A172 (cell line): ENCODE results near the gene TPM2. TPM values are rescaled to one million over a fixed set of nuclear protein-coding genes. Genes with fewer than 3 reads are reported as not detected.
A peak's percentile ranks its signal among the peaks of the same experiment; 100 is the strongest.

Experiments used
- DNase-seq: peaks from one replicate; pipeline ENCODE4 v3.0.0-alpha.2; 2015; ENCODE audit warnings: low spot score
- total RNA-seq: library from RNA; depleted of rRNA; stranded (reverse); fragments of >200 nt; shearing (Covaris generic); gene quantifications from 2 replicates; pipeline ENCODE4 v1.2.3, GENCODE V29; 2014

Gene TPM2
- total RNA-seq, 1 experiment from 2014 or later, result 447 TPM

DNA sequence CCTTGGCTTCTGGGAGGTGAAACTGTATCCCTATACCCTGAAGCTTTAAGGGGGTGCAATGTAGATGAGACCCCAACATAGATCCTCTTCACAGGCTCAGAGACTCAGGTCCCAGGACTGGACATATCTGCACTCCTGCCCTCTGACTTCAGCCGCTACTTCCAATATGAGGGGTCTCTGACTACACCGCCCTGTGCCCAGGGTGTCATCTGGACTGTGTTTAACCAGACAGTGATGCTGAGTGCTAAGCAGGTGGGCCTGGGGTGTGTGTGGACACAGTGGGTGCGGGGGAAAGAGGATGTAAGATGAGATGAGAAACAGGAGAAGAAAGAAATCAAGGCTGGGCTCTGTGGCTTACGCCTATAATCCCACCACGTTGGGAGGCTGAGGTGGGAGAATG lies 10.6 kb downstream of the TPM2 start:
- DNase-seq, result no peak

DNA sequence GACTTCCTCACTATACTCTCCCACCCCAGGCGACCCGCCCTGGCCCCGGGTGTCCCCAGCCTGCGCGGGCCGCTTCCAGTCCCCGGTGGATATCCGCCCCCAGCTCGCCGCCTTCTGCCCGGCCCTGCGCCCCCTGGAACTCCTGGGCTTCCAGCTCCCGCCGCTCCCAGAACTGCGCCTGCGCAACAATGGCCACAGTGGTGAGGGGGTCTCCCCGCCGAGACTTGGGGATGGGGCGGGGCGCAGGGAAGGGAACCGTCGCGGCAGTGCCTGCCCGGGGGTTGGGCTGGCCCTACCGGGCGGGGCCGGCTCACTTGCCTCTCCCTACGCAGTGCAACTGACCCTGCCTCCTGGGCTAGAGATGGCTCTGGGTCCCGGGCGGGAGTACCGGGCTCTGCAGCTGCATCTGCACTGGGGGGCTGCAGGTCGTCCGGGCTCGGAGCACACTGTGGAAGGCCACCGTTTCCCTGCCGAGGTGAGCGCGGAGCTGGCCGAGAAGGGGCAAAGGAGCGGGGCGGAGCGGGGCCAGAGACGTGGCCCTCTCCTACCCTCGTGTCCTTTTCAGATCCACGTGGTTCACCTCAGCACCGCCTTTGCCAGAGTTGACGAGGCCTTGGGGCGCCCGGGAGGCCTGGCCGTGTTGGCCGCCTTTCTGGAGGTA lies 13.9 kb downstream of the TPM2 start:
- DNase-seq, result no peak

DNA sequence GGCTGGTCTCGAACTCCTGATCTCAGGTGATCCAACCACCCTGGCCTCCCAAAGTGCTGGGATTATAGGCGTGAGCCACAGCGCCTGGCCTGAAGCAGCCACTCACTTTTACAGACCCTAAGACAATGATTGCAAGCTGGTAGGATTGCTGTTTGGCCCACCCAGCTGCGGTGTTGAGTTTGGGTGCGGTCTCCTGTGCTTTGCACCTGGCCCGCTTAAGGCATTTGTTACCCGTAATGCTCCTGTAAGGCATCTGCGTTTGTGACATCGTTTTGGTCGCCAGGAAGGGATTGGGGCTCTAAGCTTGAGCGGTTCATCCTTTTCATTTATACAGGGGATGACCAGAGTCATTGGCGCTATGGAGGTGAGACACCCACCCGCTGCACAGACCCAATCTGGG lies 14.5 kb downstream of the TPM2 start:
- no peak for DNase-seq

DNA sequence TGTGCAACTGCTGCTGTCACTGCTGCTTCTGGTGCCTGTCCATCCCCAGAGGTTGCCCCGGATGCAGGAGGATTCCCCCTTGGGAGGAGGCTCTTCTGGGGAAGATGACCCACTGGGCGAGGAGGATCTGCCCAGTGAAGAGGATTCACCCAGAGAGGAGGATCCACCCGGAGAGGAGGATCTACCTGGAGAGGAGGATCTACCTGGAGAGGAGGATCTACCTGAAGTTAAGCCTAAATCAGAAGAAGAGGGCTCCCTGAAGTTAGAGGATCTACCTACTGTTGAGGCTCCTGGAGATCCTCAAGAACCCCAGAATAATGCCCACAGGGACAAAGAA lies 15.7 kb downstream of the TPM2 start:
- no peak for DNase-seq

DNA sequence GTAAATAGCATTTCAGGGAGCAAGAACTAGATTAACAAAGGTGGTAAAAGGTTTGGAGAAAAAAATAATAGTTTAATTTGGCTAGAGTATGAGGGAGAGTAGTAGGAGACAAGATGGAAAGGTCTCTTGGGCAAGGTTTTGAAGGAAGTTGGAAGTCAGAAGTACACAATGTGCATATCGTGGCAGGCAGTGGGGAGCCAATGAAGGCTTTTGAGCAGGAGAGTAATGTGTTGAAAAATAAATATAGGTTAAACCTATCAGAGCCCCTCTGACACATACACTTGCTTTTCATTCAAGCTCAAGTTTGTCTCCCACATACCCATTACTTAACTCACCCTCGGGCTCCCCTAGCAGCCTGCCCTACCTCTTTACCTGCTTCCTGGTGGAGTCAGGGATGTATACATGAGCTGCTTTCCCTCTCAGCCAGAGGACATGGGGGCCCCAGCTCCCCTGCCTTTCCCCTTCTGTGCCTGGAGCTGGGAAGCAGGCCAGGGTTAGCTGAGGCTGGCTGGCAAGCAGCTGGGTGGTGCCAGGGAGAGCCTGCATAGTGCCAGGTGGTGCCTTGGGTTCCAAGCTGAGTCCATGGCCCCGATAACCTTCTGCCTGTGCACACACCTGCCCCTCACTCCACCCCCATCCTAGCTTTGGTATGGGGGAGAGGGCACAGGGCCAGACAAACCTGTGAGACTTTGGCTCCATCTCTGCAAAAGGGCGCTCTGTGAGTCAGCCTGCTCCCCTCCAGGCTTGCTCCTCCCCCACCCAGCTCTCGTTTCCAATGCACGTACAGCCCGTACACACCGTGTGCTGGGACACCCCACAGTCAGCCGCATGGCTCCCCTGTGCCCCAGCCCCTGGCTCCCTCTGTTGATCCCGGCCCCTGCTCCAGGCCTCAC lies 16.3 kb downstream of the TPM2 start, which contains the start of gene CA9:
CA9 (plus strand) TSS at position 797 of the 893 bp plus-strand sequence; CDS start at position 829, 32 bp downstream.
- no peak for DNase-seq

DNA sequence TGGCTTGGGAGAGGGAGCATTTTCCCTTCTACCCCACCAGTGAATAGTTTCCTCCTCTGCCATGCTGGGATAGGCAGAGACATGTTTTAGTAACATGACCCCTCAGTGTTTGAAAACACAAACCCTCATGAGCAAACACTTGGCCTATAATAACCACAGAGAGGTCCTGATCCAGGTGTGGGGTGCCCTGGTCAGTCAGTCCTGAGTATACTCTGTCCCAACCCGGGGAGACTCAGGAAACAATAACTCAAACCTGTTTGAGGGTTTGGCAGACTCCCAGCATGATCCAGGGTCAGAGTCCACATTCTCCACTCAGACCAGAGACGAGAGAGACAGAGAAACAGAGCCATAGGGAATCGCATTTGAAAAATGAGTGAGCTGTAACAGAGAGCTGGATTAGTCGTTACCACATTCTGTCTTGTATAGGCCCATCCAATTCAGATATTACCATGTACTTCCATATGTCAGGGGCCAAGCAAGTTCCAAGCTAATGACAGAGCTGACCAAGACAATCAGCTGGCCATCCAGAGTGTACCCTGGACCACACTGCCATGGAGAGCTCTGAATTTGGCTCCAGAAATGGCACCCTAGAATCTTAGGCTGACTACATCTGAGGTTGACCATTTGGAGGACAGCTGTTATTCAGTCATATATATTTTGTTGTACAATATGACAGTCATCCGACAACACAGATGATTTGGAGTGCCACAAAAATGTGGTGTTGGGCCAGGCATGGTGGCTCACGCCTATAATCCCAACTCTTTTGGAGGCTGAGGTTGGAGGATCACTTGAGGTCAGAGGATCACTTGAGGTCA lies 20.2 kb downstream of the TPM2 start:
- peak; percentile 69 for DNase-seq

DNA sequence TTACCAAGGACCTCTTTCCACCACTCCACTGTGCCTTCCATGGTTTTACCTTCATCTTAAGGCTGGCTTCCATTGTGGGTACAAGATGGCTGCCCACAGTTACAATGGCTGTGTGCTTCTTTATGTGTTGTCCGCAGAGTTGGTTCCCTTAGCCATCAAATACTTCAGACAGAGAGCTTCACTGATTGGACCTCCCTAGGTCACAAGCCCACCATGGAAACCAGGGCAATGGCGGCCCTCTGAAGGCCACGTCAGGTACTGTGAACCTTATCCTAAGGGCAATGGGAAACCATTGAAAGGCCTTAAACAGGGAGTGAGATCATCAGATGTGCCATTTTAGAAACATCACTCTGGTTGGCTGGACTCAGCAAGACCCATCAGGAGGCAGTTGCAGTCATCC lies 21.8 kb downstream of the TPM2 start:
- DNase-seq, result no peak

DNA sequence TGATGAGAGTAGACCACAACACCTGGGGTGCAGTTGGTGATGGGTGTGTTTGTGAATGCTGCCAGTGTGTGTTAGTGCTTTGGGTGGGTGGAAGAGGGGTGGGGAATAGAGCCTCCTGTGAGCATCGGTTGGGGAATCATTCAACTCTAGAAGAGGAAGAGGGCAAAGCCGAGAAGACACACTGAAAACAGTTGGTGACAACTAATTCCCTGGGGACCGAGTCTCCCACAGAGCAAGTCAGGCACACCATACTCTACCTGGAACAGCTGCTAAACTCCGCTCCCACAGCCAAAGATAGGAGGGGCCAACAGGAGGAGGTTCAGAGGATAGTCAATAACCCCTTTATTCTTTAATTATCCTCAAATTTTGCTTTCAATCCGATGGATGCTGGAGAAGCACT lies 23.2 kb downstream of the TPM2 start:
- DNase-seq, result no peak

DNA sequence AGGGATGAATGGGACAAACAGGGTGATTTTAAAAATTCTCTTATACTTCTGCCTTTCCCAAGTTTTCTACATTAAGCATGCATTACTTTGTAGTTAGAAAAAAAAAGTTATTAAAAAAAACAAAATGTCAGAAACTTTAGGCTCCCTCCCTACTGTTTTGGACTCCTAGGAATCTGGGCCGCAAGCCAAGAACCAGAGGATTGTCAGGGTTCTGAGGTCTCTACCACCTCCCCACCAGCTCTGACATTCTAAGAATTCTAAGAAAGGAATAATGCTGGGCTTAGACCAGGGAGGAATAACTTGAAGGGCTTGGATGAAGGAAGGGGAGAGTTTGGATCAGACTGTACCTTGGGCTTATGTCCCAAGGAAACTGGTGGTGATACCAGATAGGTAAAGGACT lies 23.7 kb downstream of the TPM2 start:
- DNase-seq, result no peak

DNA sequence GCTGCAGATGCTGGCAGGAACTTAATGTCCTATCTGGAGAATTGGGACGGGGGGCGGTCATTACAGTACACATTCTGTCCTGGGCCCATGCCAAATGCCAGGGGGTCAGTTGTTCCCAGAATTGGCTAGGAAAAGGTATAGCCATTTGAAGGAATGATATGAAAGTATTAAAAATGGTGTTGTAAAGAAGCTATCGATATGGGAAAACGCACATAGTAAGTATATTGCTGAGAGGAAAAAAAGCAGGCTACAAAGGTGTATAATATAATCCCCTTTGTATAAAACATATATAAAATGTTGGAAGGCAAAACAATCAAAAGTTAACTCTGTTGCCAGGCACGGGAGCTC lies 24.3 kb downstream of the TPM2 start:
- DNase-seq, result no peak

DNA sequence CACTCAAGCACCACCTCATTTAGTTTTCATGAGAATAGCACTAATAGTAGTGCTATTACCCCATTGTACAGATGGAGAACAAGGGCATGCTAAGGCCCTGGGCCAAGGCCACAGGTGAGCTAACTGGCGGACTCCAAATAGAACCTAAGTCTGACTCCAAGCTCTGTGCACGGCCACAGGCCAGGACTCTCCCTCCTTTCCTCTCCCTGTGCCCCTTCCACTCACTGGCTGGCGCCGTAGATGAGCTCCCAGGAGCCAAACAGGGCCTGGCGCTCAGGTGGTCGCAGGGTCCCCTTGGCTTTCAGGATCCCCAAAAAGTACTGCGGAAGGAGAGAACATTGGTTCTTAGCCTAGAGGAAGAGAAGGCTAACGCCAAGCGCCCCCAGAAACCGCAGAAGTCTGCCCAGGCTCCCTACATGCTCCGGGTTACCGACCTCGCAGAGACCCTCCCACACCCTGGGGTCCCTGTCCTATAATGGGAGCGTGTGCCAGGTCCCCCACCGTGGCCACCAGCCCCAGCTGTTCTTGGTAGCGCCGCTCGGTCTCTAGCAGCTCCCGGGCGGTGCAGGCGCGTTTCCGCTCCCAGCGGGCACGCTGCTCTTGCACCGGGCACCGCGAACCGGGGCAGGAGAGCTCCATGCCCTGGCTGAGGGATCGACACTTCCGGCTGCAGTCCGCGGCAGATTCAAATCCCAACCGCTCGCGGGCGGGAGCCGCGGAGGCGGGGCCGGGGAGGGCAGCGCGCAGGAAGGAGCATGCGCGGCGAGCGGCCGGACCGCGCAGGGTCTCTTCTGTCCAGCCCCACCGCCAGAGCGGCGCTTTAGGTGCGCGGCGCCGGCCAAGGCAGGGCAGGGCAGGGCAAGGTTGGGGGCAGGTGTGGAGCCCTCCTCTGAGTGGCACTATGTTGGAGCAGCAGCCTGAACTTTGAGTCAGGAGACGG lies 24.9 kb downstream of the TPM2 start, which contains the start of gene ARHGEF39:
ARHGEF39 (minus strand) TSS at position 665 of the 940 bp plus-strand sequence; CDS start at position 639, 26 bp downstream.
- peak; percentile 69 for DNase-seq

DNA sequence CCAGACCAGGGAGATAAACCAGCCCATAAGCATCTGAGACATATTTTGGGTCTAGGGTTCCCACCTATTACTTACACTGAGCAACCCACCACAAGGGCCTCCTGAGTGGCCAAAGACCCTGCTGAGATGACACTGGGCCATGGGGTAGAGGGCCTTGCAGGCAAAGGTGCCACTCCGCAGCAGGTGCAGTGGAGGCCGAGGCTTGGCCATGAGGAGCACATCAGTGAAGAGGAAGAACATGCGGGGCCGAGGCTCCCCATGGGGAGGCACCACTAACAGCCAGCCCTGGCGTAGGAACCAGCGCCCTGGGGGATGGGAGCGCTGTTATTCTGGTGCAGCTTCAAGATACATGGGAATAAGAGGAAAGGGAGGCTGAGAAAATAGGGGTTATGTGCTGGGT lies 27.3 kb downstream of the TPM2 start:
- DNase-seq, result no peak

DNA sequence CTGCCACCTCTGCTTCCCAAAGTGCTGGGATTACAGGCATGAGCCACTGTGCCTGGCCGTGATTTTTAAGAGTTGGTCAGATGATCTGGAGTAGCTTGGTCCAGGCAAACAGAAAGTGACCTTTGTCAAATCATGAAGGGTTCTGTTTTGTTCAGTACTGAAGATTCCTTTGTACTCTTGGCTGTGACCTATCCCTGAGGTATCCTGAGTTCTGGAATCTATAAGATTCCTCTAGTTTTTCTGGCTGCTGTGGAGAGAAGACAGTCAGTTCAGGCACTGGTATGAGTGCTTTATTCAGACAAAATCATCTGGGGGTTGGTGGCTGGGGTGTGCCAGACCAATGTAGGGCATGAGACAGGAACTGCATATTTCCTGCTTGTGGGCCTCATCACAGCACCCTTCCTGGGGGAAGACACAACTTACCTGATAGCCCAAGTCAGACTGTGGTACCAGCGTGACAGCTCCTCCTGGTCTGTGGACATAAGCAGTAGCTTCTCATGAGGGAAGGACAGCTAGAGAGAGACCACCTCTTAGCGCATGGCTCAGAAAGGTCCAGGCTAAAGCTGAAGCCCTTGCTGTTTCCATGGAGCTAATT lies 27.9 kb downstream of the TPM2 start:
- DNase-seq, result no peak

DNA sequence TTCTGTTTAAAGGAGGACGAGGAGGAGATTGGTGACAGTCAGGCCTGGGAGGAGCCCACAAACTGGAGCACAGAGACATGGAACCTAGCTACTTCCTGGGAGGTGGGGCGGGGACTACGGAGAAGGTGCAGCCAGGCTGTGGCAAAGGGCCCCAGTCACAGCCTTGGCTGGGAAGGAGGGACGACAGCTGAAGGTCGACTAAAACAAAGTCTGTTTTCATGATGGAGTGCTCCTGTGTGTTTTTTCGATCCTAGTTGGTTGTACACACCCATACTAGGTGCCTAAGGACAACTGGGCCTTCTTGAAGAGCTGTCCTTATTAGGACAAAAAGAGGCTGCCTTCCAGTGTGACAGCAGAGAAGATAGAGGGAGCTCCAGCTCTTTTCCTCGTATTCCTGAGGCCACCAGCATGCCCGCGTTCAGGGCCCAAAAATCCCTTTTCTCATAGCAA lies 28.7 kb downstream of the TPM2 start:
- DNase-seq, result peak; percentile 32

DNA sequence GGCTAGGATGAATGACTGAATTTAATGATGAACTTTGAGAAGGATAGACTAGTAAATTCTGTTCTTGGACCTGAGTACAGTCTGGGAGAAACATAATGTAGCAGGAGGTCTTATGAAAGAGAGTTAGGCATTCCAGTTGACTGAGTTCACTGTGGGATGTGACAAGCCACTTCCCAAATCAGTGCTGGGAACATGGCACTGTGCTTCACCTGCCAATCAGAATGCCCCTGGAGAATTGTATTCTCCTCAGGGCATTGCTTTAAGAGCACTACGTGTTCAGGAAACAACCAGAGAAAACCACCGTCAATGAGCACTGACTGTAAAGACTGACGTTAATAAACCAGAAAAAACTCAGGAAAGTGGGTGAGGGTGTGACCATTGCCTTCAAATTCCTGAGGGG lies 30.4 kb downstream of the TPM2 start:
- peak; percentile 74 for DNase-seq

DNA sequence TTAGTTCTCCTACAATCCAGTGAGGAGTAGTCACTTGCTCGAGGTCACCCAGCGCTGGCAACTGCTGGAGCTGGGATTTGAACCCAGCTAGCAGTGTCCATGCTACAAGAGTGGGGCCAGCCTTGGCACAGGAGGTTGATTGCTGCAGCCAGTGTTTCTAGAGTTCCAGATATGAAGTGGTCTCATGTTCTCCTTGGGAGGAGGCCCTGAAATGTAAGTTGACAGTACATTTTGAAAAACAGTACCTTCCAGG lies 30.8 kb downstream of the TPM2 start:
- DNase-seq, result no peak

DNA sequence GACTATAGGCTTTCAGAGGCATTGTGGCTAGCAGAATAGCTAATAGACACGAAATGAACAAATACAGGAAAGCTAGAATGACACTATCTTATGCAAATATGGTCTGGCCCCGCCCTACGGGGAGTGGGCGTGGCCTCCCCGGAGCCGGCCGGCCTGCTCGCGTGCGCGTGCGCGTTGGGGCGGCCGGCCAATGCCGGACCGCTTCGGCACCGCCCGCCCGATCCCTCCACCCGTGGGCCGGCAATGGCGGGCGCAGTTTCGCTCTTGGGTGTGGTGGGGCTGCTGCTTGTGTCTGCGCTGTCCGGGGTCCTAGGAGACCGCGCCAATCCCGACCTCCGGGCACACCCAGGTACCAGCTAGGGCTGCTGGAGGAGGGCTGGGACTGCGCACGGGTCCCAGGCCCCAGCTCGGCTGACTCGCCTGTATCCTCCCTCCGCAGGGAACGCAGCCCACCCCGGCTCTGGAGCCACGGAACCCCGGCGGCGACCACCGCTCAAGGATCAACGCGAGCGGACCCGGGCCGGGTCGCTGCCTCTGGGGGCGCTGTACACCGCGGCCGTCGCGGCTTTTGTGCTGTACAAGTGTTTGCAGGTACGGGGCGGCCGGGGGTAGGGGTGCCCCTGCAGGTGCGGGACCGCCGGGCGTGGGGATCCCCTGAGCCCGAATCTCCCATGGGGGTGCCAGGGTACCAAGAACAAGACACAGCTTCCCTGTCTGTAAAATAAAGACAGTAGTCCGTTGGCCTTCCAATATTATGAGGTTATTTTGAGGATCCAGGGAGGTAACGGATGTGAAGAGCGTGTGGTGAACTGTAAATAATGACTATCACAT lies 31.4 kb downstream of the TPM2 start, which contains the start of gene CCDC107:
CCDC107 (plus strand) TSS at position 156 of the 831 bp plus-strand sequence; CDS start at position 244, 88 bp downstream.
- peak; percentile 63 for DNase-seq

DNA sequence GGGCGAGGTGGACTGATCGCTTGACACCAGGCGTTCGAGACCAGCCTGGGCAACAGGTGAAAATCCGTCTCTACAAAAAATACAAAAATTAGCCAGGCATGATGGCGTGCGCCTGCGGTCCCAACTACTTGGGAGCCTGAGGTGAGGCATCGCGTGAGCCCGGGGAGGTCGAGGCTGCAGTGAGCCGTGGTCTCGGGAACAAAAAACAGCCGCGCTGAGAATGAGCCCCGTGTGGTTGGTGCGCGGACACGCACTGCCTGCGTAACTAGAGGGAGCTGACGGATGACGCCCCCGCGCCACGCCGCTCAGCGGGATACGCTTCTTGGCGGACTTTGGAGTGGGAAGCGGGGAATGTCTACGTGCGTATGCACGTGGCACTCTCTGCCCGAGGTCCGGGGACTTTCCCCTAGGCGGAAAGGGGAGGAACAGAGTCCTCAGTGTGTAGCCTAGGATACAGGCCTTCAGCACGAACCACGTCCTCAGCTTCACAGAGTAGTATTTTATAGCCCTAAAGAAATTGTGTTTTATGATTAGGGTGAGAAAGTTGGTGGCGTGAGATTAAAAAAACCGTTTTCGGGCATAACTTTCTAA lies 32.1 kb downstream of the TPM2 start, which contains the start of gene RMRP:
RMRP (minus strand) TSS at position 474 of the 591 bp plus-strand sequence.
- DNase-seq, result peak; percentile 96

DNA sequence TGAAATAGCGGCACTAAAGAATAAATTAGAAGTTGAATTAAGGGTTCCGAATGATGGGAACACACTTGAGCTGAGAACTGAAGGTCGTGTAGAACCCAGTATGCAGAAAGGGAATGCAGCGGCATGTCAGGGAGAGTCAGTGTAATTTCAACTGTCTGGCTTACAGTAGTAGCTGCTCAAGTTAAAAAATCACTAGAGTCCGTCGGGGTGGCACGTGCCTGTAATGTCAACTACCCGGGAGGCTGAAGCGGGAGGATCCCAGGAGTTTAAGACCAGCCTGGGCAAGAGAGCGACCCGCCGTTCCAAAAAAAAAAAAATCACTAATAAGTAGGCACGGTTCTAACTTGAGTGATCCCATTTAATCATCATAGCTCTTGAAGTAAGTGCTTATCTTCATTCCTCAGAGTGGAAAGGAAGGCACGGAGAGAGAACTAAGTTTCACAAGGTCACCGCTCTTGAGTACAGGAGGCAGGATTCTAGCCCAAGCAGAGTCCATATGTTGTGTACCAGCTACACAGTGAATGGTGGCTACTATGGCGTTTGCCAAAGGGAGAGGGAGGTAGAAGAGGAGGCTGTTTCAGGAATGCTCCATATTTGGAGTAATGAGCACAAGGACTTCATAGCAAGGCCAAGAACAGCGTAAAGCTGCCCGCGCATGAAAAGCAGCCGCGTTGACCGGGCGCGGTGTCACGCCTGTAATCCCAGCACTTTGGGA lies 32.7 kb downstream of the TPM2 start:
- peak; percentile 45 for DNase-seq
